Measurements from ENCODE around the gene C4BPA. TPM values are rescaled to one million over a fixed set of nuclear protein-coding genes. Genes with fewer than 3 reads are reported as not detected.

The C4BPA gene
- total and polyA plus RNA-seq, 2 of the 4 experiments (the other 2 are of a cell fraction): not detected

GRCh38 chr1:207186503-207186902 is 82.5 kb downstream of the C4BPA start:
- no peaks in the 10 kb centered on the region for H3K4me1 ChIP-seq (ENCODE audit: control insufficient read depth, insufficient read depth, low read length)
- no peaks in the 10 kb centered on the region for H3K9me1 ChIP-seq (ENCODE audit: insufficient read depth, low read length)
- no peak overlapping the region for H3K4me3 ChIP-seq (ENCODE audit: insufficient read depth, low read depth, low read length)
- peaks cover 2% of the 10 kb centered on the region; the same call in 1 of the 2 replicates for H3K27me3 ChIP-seq (ENCODE audit: control insufficient read depth, insufficient read depth, low read length)
- POLR2A ChIA-PET (ENCODE audit: unreplicated experiment): no interaction called here
- H3K18ac ChIP-seq (ENCODE audit: low read depth, low read length): no peak overlapping the region
- no peaks in the 10 kb centered on the region for H3K9me3 ChIP-seq (ENCODE audit: control insufficient read depth, insufficient read depth, low read length)
- no peaks in the 10 kb centered on the region for H4K20me1 ChIP-seq (ENCODE audit: insufficient read depth, low read length)
- ATAC-seq (ENCODE audit: low read depth) (no peak), DNase-seq (no peak)
- H2AK9ac ChIP-seq (replicated peaks; ENCODE audit: low read depth, low read length, poor library complexity): no peak overlapping the region
- CTCF ChIA-PET: no interaction called here
- TF ChIP-seq CHD1 (IDR thresholded peaks at IDR 0.05; ENCODE audit: low read depth, low read length): no peak
- TF ChIP-seq RCOR1 (IDR thresholded peaks at IDR 0.05; ENCODE audit: insufficient replicate concordance, low read length): no peak
- no peak for TF ChIP-seq CTCF (conservative IDR thresholded peaks at IDR 0.05; ENCODE audit: low read depth, low read length)
- TF ChIP-seq SMC3 (IDR thresholded peaks at IDR 0.05; ENCODE audit: low read depth, low read length): no peak
- no peak overlapping the region for H3K14ac ChIP-seq (replicated peaks; ENCODE audit: low read depth, low read length)
- no peak overlapping the region for H3K56ac ChIP-seq (ENCODE audit: extremely low read depth, insufficient read depth, low read length)
- no peak overlapping the region for H2BK20ac ChIP-seq (ENCODE audit: low read depth, low read length)
- dilution Hi-C loops (cut with HindIII; ENCODE audit: low sequenced_read_pairs, unreplicated experiment) (no loop called here), in situ Hi-C loops (cut with MboI; ENCODE audit: low sequenced_read_pairs) (no loop called here), intact Hi-C loops (cut with micrococcal nuclease) (no loop called here)
- H3K27ac ChIP-seq (ENCODE audit: insufficient read depth, low read length): no peak overlapping the region
- no peaks in the 10 kb centered on the region for H3K79me1 ChIP-seq (ENCODE audit: low read depth in 1 of 2, low read length in 2 of 2)
- H3K4me2 ChIP-seq (ENCODE audit: low read depth, low read length): no peak overlapping the region
- no CpG with 5 or more reads among the region's 1 CpG for WGBS, 2 experiments (ENCODE audit: extremely low coverage in 2 of 2, insufficient read length in 1 of 2)
- no peak overlapping the region for H2AK5ac ChIP-seq (ENCODE audit: low read depth, low read length)
- H4K91ac ChIP-seq (ENCODE audit: insufficient read depth, low read depth, low read length): no peak overlapping the region
- H4K8ac ChIP-seq (ENCODE audit: low read depth in 2 of 2, low read length in 2 of 2): no peak overlapping the region
- H2BK15ac ChIP-seq (ENCODE audit: low read depth, low read length): no peak overlapping the region
- no peak overlapping the region for H2BK120ac ChIP-seq (ENCODE audit: low read depth, low read length)
- no peak overlapping the region for H2BK5ac ChIP-seq (ENCODE audit: low read depth, low read length, poor library complexity, severe bottlenecking)
- H3K23ac ChIP-seq (ENCODE audit: low read depth, low read length): no peak overlapping the region
- H2AFZ ChIP-seq (replicated peaks; ENCODE audit: low read length, poor library complexity): no peak overlapping the region
- no peak overlapping the region for H3K4ac ChIP-seq (ENCODE audit: low read depth, low read length)
- H3K36me3 ChIP-seq (ENCODE audit: control insufficient read depth, insufficient read depth, low read length): no peaks in the 10 kb centered on the region
- H4K5ac ChIP-seq (ENCODE audit: low read depth, low read length): no peak overlapping the region
- no TSS peak for BruUV-seq (replicated peaks)
- H3K9ac ChIP-seq (ENCODE audit: low read depth, low read length): no peak overlapping the region

All from IMR-90 (cell line).